Erythroblast (primary cell): ENCODE data around the gene PRDM15.

ENCODE experiments used
- GATA1 ChIP-seq: IDR thresholded peaks from 2 replicates; pipeline ENCODE4 v1.6.1; 2011; ENCODE audit warnings: low read depth, mild to moderate bottlenecking, control low read depth, low read length, moderate library complexity
- POLR2A ChIP-seq: IDR thresholded peaks from 2 replicates; pipeline ENCODE4 v1.6.1; 2011; ENCODE audit warnings: mild to moderate bottlenecking, low read length

DNA sequence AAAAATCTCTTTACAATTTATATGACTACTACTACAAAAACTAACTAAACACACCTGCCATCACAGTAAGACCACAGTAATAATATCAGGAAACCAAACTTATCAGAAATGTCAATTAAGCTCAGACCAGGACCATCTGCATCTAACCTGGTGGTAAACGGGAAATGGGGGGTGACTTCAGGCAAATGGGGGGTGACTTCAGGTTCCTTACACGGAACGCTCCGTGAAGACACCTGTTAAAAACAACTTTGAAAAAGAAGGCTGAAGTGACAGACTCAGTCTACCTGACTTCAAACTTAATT is 15.8 kb downstream of the PRDM15 start:
- TF ChIP-seq POLR2A (no peak), GATA1 (no peak)
